OCI-LY3 (cell line): ENCODE measurements around the gene PPIH.

Experiments
- EZH2phosphoT487 ChIP-seq: fragments of 200-600 bp; shearing (Covaris generic); IDR thresholded peaks from 2 replicates; pipeline ENCODE4 v1.6.1; 2018; ENCODE audit warnings: antibody characterized with exemption, mixed run types, low read depth
- TF ChIP-seq, protein P1 (sequence below): fragments of 200-600, 300-600 bp; sonication (generic); IDR thresholded peaks from 2 replicates; pipeline ENCODE4 v1.5.1; 2014; ENCODE audit warnings: antibody characterized with exemption, low read length, low read depth

DNA sequence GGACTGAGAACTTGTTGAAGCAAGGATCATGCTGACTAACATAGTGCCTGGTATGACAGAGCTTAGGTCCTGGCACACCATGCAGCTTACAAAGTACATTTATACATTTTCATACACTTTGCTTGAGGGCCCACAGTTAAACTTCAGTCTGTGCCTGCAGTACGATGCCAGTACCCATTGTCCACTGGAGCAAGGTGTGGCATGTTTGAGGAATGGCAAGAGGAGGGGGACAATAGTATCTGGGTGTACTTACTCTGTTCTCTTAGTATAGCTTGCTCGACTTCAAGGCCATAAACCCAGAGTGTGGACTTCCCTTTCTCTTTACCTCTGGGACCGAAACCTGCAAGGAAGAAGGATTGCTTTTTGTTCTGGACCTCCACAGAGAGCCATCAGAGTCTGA lies 17.2 kb downstream of the PPIH start:
- TF ChIP-seq, protein P1, sequence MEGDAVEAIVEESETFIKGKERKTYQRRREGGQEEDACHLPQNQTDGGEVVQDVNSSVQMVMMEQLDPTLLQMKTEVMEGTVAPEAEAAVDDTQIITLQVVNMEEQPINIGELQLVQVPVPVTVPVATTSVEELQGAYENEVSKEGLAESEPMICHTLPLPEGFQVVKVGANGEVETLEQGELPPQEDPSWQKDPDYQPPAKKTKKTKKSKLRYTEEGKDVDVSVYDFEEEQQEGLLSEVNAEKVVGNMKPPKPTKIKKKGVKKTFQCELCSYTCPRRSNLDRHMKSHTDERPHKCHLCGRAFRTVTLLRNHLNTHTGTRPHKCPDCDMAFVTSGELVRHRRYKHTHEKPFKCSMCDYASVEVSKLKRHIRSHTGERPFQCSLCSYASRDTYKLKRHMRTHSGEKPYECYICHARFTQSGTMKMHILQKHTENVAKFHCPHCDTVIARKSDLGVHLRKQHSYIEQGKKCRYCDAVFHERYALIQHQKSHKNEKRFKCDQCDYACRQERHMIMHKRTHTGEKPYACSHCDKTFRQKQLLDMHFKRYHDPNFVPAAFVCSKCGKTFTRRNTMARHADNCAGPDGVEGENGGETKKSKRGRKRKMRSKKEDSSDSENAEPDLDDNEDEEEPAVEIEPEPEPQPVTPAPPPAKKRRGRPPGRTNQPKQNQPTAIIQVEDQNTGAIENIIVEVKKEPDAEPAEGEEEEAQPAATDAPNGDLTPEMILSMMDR = no peak
- TF ChIP-seq EZH2phosphoT487 = no peak
